ENCODE results near the gene LAMA5.

DNA sequence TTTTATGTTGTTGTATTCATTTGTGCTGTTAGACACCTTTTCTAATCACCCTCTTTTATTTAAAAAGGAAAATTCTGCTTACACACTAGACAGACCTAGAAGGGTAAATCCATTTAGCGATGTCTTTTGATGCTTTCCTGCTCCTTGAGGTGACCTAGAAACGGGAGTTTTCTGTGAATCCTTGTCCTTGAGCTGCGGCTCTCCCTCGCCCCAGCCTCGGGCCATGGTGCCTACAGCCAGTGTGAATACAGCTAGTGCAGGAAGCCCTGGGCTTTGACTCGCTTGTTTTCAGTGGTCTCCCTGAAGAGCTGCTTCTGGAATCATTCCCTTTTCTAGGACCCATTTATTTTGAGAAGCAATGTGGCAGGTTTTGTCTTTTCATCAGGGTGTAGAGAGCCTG lies 82.0 kb downstream of the LAMA5 start:
- TF ChIP-seq, protein P1, sequence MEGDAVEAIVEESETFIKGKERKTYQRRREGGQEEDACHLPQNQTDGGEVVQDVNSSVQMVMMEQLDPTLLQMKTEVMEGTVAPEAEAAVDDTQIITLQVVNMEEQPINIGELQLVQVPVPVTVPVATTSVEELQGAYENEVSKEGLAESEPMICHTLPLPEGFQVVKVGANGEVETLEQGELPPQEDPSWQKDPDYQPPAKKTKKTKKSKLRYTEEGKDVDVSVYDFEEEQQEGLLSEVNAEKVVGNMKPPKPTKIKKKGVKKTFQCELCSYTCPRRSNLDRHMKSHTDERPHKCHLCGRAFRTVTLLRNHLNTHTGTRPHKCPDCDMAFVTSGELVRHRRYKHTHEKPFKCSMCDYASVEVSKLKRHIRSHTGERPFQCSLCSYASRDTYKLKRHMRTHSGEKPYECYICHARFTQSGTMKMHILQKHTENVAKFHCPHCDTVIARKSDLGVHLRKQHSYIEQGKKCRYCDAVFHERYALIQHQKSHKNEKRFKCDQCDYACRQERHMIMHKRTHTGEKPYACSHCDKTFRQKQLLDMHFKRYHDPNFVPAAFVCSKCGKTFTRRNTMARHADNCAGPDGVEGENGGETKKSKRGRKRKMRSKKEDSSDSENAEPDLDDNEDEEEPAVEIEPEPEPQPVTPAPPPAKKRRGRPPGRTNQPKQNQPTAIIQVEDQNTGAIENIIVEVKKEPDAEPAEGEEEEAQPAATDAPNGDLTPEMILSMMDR (IDR thresholded peaks at IDR 0.05; ENCODE audit: low read depth, low read length), result no peak
- no peak for TF ChIP-seq EZH2phosphoT487 (IDR thresholded peaks at IDR 0.05; ENCODE audit: low read depth)

Measured in OCI-LY3 (cell line).